HepG2 (cell line): Measurements from ENCODE around the gene KCNK5. TPM values are rescaled to one million over a fixed set of nuclear protein-coding genes. Genes with fewer than 3 reads are reported as not detected.

Source experiments
- ATAC-seq: fragments of 200-7000 bp; cut with Tn5 transposase; 3 replicates; pipeline ENCODE4 v1.9.1; 2020; ENCODE audit warnings: mild to moderate bottlenecking, moderate library complexity
- BruUV-seq: library from RNA; stranded (reverse); fragments of 400-500 nt; replicated peaks from 2 replicates; lab custom pipeline; 2021; lab: Mats Ljungman, UMichigan
- CTCF ChIA-PET: fragments of 300-600 bp; formaldehyde crosslinking; extraction: SDS; loops from one replicate; lab custom pipeline; 2021; ENCODE audit warnings: low total read pairs, inconsistent platforms, low intra/inter-chr PET ratio; lab: Yijun Ruan, JAX
- POLR2A ChIA-PET: fragments of 350-600 bp; sonication (Branson Sonifier 250); formaldehyde crosslinking; loops from one replicate; lab custom pipeline; 2020; ENCODE audit warnings: antibody characterized with exemption, inconsistent platforms; lab: Yijun Ruan, JAX
- DNase-seq: peaks from one replicate; pipeline ENCODE4 v3.0.0-alpha.2; 2015; ENCODE audit warnings: low spot score
- FAIRE-seq: peaks from 3 replicates; lab custom pipeline; 2011; peaks lifted over from hg19 to GRCh38; lab: Jason Lieb, UNC
- H2AFZ ChIP-seq: one replicate; pipeline ENCODE4 v1.6.1; 2011; ENCODE audit warnings: low read length, inconsistent platforms
- H3K27ac ChIP-seq: fragments of 300-600 bp; 3 replicates; pipeline ENCODE4 v1.8.0; 2011; ENCODE audit warnings: mixed run types, mild to moderate bottlenecking, mixed read lengths, low read length, inconsistent platforms; ENCODE audit not compliant: insufficient read depth; ENCODE audit errors: extremely low read length
- H3K27me3 ChIP-seq, 2 experiments: fragments of 200-600 bp in 1 of 2; 2 replicates in 1 of 2; 3 replicates in 1 of 2; pipeline versions ENCODE4 v1.6.0 to v1.8.0; 2011; ENCODE audit warnings: low read length in 2 of 2, mild to moderate bottlenecking in 2 of 2, moderate library complexity in 2 of 2, inconsistent platforms in 1 of 2; ENCODE audit not compliant: insufficient read depth in 2 of 2, control insufficient read depth in 1 of 2
- H3K36me3 ChIP-seq, 2 experiments: fragments of 200-600 bp in 1 of 2; replicated peaks in 1 of 2; 2 replicates in 1 of 2; 3 replicates in 1 of 2; pipeline versions ENCODE4 v1.5.1 to v1.8.0; 2011; ENCODE audit warnings: low read length in 2 of 2, inconsistent platforms in 1 of 2; ENCODE audit not compliant: insufficient read depth in 2 of 2, control insufficient read depth in 1 of 2
- H3K4me1 ChIP-seq: 2 replicates; pipeline ENCODE4 v1.5.1; 2012; ENCODE audit warnings: low read length, inconsistent platforms; ENCODE audit not compliant: insufficient read depth
- H3K4me2 ChIP-seq: 2 replicates; pipeline ENCODE4 v1.6.0; 2011; ENCODE audit warnings: low read depth, low read length, inconsistent platforms
- H3K4me3 ChIP-seq, 3 experiments: fragments of 200-600 bp in 1 of 3; sonication (generic), shearing (Covaris generic) in 1 of 3; replicated peaks in 1 of 3; 2 replicates each; pipeline ENCODE4 v1.5.1; 2011 to 2016; ENCODE audit warnings: low read length in 3 of 3, inconsistent platforms in 2 of 3, low read depth in 2 of 3, mild to moderate bottlenecking in 2 of 3, control low read depth in 1 of 3, mixed read lengths in 1 of 3; ENCODE audit not compliant: insufficient read depth in 1 of 3
- H3K79me2 ChIP-seq: one replicate; pipeline ENCODE4 v1.6.1; 2011; ENCODE audit warnings: low read length, inconsistent platforms; ENCODE audit not compliant: insufficient read depth
- H3K9ac ChIP-seq: 2 replicates; pipeline ENCODE4 v1.6.0; 2011; ENCODE audit warnings: mild to moderate bottlenecking, low read depth, low read length, inconsistent platforms; ENCODE audit not compliant: insufficient read depth
- H3K9me3 ChIP-seq: 2 replicates; pipeline ENCODE4 v1.5.1; 2012; ENCODE audit warnings: mild to moderate bottlenecking, low read length
- H4K20me1 ChIP-seq: 2 replicates; pipeline ENCODE4 v1.6.0; 2011; ENCODE audit warnings: inconsistent platforms, mild to moderate bottlenecking, low read length, moderate library complexity; ENCODE audit not compliant: insufficient read depth
- MTA1 ChIP-seq: sonication (generic); formaldehyde crosslinking; IDR thresholded peaks from 2 replicates; pipeline ENCODE4 v1.4.0; 2020; ENCODE audit warnings: missing genetic modification reagents, mild to moderate bottlenecking, borderline replicate concordance
- NFKB2 ChIP-seq: sonication (generic); formaldehyde crosslinking; IDR thresholded peaks from 2 replicates; pipeline ENCODE4 v1.4.0; 2020; ENCODE audit warnings: missing genetic modification reagents, borderline replicate concordance
- ZBTB38 ChIP-seq: sonication (generic); formaldehyde crosslinking; IDR thresholded peaks from 2 replicates; pipeline ENCODE4 v1.5.1; 2020; ENCODE audit warnings: mild to moderate bottlenecking, missing genetic modification reagents
- ZC3H4 ChIP-seq: sonication (generic); formaldehyde crosslinking; IDR thresholded peaks from 2 replicates; pipeline ENCODE4 v1.4.0; 2020; ENCODE audit warnings: missing genetic modification reagents, borderline replicate concordance
- ZHX2 ChIP-seq, 2 experiments: sonication (generic) in 1 of 2; formaldehyde crosslinking in 1 of 2; IDR thresholded peaks; 2 replicates each; pipeline versions ENCODE4 v1.6.1 to v1.9.0; 2014 to 2022; ENCODE audit warnings: antibody characterized with exemption in 1 of 2, borderline replicate concordance in 1 of 2, inconsistent platforms in 1 of 2, low read depth in 1 of 2, missing genetic modification reagents in 1 of 2
- ZNF281 ChIP-seq: sonication (generic); formaldehyde crosslinking; IDR thresholded peaks from 2 replicates; pipeline ENCODE4 v1.4.0; 2020; ENCODE audit warnings: missing genetic modification reagents, borderline replicate concordance
- ZNF557 ChIP-seq: sonication (generic); formaldehyde crosslinking; IDR thresholded peaks from 2 replicates; pipeline ENCODE4 v1.4.0; 2020; ENCODE audit warnings: missing genetic modification reagents
- WGBS: methylation state at CpG from one replicate; pipeline ENCODE4 v1.1.6; 2017; ENCODE audit warnings: low lambda C conversion rate; 5-methylcytosine and 5-hydroxymethylcytosine counted together
- in situ Hi-C: cut with HindIII; loops from 2 replicates; pipeline ENCODE4 v1.10.0; 2017; ENCODE audit warnings: low pct_unique_long_range_greater_than_20kb; ENCODE audit not compliant: extremely low pct_ligation_motif_present
- intact Hi-C: fragments of 100-400 bp; cut with micrococcal nuclease; formaldehyde crosslinking; loops from one replicate; pipeline ENCODE4 v1.10.0; 2022; ENCODE audit not compliant: unreplicated experiment
- polyA plus RNA-seq, 8 experiments: library from polyadenylated mRNA; depleted of rRNA in 3 of 8; stranded (reverse) in 7 of 8; unstranded in 1 of 8; fragments of >200 nt; fragmentation: Illumina TruSeq in 4 of 8; extraction: Trizol in 4 of 8; gene quantifications; 2 replicates each; pipeline versions ENCODE4 v1.2.1 to v1.2.3, GENCODE V29; 2011 to 2016; ENCODE audit warnings: low read depth in 4 of 8, missing spikeins in 1 of 8, mixed read lengths in 1 of 8; ENCODE audit not compliant: insufficient read depth in 1 of 8
- total RNA-seq, 5 experiments: library from RNA; depleted of rRNA; stranded (reverse); fragments of >200 nt; fragmentation: Illumina TruSeq; extraction: Trizol; gene quantifications; 2 replicates each; pipeline ENCODE4 v1.2.3, GENCODE V29; 2016; ENCODE audit warnings: low read depth in 1 of 5

The KCNK5 gene
- total and polyA plus RNA-seq, 2 of the 13 experiments (the other 11 are each of a cell fraction or from before 2014, with no cell fraction given), result 0.04 TPM; not detected in 1

GRCh38 chr6:39190545-39191235 lies 38.6 kb downstream of the KCNK5 start:
- TF ChIP-seq ZNF281 (CRISPR knock-in tag) (no peak), ZNF557 (CRISPR knock-in tag) (no peak), MTA1 (CRISPR knock-in tag) (no peak), ZC3H4 (CRISPR knock-in tag) (no peak), ZBTB38 (CRISPR knock-in tag) (no peak), NFKB2 (no peak), ZHX2 (IDR thresholded peaks at IDR 0.05; ENCODE audit: low read depth) (no peak), ZHX2 (CRISPR knock-in tag; IDR thresholded peaks at IDR 0.05; ENCODE audit: borderline replicate concordance) (no peak)
- Histone ChIP-seq H3K4me3 (no peak overlapping the region), H2AFZ (no peak overlapping the region), H3K36me3 (no peaks in the 10 kb centered on the region), H3K9me3 (no peaks in the 10 kb centered on the region), H3K9ac (no peak overlapping the region), H3K4me1 (no peaks in the 10 kb centered on the region), H3K27ac (no peak overlapping the region), H4K20me1 (no peaks in the 10 kb centered on the region), H3K27me3 (no peaks in the 10 kb centered on the region; a peak in 1 of 5 replicates), H3K79me2 (no peaks in the 10 kb centered on the region), H3K4me2 (no peak overlapping the region)
- in situ Hi-C loops, result no loop called here
- CTCF ChIA-PET, result interaction anchor here (0.7 to 1.0 kb wide), 2 partner anchors 108 to 113 kb away, joined by 3 read pairs; no protein-coding TSS in a partner anchor
- BruUV-seq, result no TSS peak
- intact Hi-C loops, result loop anchor here (1.0 kb wide), 1 partner anchor 113 kb away; no protein-coding TSS in a partner anchor
- ATAC-seq, result peak; percentile 12
- POLR2A ChIA-PET, result no interaction called here
- FAIRE-seq, result no peak
- WGBS, result 48% methylated on average over 9 of the region's 21 CpGs
- no peak for DNase-seq
